Stimulated activated CD8-positive, alpha-beta memory T cell treated with anti-CD3 and anti-CD28 coated beads, Interleukin-15, amount 100 ng/mL, for 24 hours (primary cell): Measurements from ENCODE around the gene ODC1.
"Not testable (repeated sequence)": the region's sequence is repeated elsewhere in the genome, so short reads cannot be mapped to it uniquely, and the experiment has no call there.

Experiments used
- DNase-seq: peaks from one replicate; pipeline ENCODE4 v3.0.0-alpha.2; 2020; ENCODE audit warnings: low read depth

ODC1 gene

DNA sequence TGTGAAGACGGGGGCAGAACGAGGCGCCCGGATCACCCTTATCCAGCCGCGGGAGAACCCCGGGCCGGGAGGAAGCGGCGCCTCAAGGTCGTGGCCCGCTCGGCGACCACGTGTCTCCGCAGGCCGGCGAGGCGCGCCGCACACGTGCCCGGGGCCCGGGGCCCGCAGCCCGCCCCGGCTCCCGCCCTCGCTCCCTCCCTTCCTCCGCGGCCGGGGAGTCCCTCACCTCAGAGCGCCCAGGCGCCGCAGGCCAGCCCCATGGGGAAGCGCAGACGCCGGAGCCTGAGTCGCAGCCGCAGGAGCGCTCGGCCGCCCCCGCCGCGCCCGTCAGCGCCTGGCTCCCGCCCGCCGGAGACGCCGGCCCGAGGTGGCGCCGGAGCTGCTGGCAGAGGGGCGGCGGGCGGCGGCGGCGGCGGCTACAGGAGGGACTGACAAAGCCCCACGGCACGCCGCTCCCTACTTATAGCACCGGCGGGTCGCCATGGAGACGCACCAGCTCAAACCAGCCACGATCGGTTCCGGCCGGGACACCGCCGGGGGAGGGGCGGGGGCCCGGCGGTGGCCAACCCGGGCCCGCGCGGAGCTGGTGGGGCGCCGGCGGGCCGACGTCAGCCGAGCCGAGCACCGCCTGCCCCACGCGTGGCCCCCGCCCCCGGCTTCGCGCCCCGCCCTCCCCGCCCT, at the start of gene ODC1:
Gene ODC1 (minus strand): TSS at position 433 of the 681 bp plus-strand sequence. CDS start 3,295 bp downstream, outside the sequence.
- DNase-seq = peak; percentile 98

DNA sequence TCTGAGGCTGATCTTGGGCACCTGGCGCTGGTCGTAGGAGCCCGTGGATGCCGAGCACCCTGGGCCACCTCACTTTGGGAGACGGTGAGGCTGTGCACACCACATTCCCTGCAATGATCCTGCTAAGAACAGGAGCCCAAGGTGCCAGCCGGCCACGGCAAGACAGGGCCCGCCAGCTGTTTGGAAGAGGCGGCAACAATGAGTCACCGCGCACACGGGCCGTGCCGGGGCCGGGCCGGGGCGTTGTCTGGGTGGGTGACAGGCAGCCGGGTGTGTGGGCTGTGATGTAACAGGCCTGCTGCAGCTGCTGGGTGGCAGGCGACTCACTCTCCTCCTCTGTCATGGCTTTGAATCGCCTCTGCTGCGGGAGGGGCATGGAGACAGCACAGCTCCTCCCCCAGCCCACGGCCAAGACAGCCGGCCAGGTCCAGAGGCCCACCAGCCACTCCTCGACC, 49.7 kb upstream of the ODC1 start:
- DNase-seq = peak; percentile 19

DNA sequence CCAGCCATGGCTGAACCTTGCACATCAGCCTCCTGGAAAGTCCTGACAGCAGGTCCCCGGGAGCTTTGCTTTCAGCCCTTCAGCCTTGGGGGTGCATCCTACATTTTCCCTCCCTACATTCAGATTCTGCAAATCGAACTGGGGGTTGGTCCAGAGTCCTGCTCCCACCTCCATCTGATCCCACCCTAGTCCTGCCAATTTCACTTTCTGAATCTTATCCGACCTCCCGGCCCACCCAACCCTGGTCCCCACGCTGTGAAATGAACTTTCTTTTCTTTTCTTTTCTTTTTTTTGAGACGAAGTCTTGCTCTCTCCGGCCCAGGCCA, 47.8 kb upstream of the ODC1 start:
- no peak for DNase-seq

DNA sequence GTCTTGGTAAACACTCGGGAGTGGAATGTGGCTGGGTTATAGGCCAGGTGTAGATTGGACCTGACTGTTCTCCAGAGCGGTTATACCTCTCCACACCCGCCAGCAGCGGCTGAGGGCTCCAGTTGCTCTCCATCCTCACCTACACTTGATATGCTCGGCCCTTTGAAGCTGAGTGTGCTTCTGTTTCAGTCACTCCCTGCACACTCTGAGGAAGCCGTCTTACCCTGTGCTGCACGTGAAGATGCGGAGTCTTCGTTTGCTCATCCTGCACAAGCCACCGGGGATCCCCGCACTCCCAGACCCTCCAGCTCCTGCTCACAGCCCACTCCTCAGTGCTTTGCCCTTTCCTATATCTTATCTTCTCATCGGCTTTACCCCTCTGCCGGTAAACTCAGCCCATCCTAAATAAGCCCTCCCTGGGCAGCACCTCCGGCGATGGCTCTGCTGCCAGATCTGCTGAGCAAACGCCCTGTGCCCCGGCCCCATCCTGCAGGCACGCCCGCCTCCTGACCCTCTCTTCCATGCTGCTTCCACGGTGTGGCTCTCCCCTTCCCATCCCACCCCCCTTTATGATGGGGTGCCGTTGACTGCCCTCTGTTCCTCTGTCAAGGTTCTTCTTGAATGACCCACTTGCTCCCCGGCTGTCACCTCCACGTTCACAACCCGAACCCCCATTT, 47.3 kb upstream of the ODC1 start:
- DNase-seq = no peak

DNA sequence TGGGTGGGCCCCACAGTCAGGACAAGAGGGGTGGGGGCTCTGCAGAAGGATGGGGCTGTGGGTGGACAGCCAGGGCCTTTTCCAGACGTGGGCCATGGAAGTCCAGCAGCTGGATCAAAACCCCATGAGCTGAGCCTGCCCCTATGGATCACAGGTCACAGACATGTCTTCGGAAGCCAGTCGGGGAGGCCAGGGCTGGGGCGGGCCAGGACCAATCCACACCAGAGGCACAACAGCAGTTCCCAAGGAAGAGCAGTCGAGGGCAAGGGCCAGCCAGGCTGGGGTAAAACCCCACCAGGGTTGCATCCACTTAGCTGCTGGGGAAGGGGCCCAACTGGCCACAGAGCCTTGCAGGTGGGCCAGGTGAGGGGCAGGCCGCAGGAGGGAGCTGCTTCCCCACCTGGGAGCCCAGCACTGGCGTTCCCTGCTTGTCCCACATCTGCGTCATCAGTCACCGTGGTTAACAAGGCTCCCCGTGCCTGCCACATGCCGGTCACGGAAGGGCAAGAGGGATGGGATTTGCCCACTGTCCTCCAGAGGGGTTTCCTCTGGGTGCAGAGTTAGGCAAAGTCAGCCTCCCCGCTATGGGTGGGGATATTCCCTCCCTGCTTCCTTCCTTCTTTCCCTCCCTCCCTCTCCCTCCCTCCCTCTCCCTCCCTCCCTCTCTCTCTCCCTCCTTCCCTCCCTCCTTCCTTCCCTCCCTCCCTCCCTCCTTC, 46.4 kb upstream of the ODC1 start:
- DNase-seq = no peak

DNA sequence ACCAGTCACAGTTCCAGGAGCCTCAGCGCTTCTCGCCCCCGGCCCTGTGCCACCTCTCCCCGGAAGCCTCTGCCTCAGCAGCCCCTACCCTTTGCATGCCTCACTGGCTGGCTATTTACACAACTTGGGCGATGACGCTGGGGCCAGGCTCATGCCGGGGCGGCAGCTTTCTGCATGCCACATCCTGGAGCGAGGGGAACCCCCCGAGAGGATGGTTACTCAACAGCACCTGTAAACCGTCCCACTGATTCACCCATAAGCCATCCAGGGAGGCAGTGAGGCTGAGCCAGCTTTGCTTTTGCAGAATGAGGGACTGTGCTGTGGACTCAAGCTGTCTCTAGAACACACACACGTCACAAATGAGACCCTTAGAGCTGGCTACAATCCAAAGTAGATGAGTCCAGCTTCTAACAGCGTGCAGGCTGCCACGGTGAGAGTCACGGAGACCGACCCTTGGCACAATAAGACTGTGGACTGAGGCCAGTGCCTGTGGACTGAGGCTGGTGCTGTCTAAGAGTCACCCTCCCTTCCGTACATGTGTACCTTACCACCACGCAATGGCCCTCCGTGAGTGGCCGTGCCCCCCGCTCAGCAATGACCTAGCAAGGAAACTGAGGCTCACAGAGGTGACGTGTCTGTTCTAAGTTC, 45.6 kb upstream of the ODC1 start:
- peak; percentile 39 for DNase-seq

DNA sequence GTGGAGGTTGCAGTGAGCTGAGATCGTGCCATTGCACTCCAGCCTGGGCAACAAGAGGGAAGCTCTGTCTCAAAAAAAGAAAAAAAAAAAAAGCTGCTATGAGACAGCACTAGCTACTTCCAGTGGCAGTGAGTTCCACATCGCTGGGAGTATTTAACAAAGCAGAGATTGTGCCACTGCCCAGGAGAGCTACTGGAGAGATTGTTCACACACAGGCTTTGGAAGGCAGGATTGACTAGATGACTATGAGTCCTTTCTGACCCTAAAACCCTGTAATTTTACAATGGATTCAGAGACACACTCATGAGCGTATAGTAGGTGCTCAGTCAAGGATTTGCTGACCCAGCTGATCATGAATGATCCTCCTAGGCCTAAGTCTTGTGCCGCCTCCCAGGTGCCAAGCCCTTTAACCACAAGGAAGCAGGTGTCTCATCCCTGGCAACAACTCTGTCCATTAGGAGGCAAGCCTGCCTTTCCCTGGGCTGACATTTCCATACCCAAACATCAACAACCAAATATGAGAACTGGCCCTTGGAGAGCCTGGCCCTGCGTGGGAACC, 45.0 kb upstream of the ODC1 start:
- no peak for DNase-seq

DNA sequence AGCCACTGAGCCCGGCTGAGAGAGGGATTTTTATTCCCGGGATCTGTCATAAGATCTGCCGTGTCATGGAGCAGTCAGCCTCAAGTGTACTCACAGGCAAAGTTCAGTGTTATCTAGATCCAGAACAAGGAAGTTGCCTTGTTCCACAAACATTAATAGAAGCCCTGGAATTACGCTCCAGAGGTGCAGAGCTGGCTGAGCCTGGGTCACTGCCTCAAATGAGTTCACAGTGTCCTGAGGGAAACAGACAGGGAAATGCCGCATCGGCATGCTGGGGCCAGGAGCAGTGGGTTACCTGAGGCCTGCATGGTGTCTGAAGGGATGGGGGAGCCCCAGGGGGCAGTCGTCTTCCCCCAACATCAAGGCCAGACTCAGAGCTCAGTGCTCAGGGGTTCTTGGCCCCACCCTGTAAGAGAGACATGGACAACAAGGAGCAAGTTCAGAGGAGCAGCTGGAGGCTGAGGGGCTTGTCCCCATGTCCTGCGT, 42.7 kb upstream of the ODC1 start:
- no peak for DNase-seq

DNA sequence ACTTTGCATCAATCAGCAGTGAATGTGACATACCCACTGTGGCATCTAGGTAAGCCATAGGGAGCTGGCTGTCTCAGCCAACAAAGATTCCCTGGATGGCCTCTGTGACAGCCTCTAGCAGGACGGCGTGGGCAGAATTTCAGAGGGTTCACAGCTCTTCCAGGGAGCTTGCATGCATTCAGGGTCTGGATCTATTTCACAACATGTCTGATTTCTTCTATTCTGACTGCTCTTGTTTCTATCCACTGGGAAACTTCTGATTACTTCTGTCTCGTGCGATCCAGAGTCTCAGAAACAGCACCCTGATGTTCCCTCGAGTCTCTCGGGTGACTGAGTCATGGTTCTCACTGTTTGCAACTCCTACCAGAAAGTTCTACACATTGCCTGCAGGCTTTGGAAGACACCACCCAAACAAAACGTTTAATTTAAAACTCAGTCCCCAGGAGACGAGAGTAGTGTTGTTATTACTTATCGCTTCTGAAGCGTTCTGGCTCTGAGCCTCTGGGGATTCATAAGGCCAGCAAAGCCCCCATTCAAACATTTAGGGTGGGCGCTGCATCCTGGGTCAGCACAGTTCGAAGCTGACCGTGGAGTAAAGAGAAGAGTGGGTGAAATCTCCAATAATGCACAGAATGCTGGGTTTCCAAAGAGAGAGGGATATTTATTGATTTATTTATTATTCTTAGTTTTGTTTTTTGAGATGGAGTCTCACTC, 41.9 kb upstream of the ODC1 start:
- no peak for DNase-seq

DNA sequence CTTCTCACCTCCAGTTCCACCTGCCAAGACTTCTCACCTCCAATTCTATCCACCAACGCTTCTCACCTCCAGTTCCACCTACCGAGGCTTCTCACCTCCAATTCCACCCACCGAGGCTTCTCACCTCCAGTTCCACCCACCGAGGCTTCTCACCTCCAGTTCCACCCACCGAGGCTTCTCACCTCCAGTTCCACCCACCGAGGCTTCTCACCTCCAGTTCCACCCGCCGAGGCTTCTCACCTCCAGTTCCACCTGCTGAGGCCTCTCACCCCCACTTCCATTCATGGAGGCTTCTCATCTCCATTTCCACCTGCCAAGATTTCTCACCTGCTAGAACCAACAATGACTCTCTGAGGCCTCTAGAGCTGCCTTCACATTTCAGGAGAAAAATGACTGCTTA, 40.0 kb upstream of the ODC1 start:
- not testable (repeated sequence) for DNase-seq

DNA sequence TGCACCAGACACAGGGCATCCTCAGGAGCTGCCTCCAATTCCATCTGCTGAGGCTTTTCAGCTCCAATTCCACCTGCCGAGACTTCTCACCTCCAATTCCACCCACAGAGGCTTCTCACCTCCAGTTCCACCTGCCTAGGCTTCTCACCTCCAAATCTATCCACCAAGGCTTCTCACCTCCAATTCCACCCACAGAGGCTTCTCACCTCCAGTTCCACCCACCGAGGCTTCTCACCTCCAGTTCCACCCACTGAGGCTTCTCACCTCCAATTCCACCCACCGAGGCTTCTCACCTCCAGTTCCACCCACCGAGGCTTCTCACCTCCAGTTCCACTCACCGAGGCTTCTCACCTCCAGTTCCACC, 39.6 kb upstream of the ODC1 start:
- not testable (repeated sequence) for DNase-seq

DNA sequence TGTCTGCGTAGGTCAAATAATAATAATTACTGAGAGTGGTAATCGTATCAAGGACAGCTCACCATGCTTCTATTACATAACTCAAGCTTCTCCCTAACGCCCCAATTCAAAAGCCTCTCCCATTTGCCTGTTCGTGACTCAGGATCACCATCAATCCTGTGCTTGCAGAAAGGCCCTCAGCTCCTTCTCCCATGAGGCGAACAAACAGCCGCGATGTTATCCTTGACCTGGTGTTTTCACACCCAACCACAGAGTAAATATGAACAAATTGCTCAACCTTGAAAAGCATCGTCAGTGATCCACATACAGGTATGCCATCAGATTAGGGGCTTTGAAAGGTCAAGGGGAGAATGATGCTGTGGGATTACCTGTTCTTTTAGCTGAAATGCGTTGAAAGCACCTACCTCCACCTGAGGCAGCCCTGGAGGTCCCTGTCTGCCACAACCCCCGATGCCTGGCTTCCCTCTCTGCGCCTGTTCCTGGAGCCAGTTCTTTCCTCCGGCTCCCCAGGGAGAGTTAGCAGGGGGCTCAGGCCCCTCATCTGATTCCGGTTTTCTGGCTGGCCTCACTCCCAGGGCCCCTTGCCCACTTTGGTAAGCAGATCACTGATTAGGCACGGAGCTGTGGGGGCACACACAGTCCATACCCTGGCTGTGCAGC, 39.1 kb upstream of the ODC1 start:
- DNase-seq = no peak

DNA sequence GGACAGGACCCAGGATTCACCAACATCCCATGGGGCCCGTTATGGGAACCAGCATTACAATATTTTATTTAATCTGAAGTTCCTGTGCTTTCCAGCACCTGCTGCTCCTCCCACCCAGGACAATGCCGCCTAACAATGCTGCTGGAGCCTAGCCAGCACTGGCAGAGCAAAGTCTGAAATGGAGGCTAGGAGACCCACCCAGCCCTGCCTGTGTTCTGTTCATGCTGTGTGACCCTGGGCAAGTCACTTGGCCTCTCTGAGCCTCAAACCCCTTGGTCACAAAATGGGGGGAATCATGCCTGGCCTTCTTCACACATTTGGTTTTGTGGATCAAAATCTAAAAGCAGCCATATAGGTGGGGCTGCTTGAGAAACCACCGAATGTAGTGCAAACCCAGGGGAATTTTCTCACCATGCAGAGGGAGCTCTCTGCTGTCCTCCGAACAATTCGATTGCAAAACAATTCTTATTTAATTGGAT, 38.5 kb upstream of the ODC1 start:
- no peak for DNase-seq

DNA sequence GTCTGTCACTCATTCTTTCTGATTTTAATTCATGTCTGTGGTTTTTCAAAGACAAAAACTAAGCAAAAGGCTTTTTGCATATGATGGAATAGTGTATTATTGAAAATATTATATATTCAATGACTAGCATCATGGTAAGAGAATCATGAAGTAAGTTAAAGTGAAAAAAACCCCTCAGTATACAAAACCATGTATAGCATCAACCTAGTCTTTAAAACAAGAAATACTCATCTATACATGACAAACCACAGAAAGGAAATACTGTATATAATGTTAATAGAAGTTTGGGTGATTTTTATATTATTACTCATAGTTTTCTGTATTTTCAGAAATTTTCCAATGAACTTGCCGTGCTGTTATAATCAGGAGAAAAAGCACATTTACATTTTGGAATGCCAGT, 38.0 kb upstream of the ODC1 start:
- no peak for DNase-seq

DNA sequence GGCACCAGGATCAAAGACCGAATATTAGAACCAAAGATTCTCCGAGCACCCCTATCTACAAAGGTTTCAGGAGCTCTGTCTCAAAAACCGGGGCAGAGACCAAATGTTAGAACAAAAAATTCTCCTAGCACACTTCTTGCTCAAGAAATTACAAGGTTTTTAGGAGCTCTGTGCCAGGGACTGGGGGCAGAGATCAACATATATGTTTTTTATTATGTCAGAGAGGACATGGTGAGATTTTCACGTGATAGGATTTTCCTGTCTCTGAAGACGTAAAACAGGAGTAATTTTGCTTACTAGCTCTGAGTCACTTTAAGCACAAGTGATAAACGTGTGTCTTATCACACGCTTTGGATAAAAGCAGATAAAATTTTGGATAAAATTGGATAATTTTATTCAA, 34.8 kb upstream of the ODC1 start:
- DNase-seq = no peak

DNA sequence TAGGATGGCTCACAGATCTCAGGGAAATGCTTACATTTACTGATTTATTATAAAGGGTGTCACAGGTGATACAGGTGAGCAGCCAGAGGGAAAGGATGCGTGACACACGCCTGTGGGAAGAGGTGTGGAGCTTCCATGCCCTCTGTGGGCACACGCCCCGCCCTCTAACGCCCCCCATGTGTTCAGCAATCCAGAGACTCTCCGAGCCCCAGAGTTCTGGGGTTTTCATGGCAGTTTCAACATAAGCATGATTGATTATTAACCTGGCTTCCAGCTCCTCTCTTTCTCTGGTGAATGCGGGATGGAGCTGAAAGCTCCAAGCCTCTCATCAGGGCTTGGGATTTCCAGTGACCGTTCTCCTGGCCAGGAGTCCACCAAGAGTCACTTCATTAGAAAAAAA, 34.3 kb upstream of the ODC1 start:
- DNase-seq = no peak

DNA sequence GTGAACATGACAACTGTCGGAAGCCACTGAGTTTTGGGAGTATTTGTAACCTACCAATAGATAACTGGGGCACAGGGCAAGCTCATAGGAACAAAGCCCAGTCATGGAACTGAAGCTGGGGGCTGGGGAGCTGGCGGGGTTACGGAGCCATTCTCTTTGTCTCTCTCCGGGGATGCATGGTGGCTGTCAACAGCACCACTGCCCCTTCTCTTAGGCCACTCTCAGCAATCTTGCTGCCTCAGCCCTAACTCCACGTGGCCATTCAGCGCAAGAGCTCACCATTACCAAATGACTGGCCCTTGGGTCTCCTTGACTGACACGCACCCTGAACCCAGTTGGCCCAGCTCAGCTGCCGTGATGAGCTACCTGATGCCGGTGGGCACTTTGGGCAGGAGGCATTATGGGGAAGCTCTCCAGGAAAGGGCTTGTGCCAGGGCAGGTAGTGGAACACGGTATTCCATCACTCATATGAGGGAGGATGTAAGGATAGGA, 33.6 kb upstream of the ODC1 start:
- DNase-seq = no peak

DNA sequence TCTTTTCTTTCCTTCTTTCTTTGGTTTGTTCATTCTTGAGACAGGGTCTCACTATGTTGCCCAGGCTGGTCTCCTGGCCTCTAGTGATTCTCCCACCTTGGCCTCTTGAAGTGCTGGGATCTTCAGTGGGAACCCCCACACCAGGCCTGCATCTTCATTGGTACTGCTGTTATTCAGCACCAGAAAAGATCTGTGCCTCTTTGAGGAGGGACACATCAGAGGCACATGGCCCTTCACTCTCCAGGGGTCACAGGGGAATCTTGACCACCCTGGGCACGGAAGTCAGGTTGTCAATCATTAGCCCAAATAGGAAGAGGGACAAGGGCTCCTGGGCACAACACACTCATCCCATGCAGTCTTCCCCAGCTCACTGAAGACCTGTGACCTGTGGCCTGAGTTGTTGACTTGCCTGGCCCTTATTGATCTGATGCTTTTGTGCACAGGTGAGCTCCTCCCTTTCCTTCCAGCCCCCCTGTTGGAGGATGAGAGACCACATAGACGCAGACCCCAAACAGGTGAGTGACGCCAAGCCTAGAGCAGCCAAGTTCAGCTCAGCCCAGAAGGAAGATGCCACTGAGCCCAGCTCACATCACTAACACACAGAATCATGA, 33.0 kb upstream of the ODC1 start:
- DNase-seq = no peak

DNA sequence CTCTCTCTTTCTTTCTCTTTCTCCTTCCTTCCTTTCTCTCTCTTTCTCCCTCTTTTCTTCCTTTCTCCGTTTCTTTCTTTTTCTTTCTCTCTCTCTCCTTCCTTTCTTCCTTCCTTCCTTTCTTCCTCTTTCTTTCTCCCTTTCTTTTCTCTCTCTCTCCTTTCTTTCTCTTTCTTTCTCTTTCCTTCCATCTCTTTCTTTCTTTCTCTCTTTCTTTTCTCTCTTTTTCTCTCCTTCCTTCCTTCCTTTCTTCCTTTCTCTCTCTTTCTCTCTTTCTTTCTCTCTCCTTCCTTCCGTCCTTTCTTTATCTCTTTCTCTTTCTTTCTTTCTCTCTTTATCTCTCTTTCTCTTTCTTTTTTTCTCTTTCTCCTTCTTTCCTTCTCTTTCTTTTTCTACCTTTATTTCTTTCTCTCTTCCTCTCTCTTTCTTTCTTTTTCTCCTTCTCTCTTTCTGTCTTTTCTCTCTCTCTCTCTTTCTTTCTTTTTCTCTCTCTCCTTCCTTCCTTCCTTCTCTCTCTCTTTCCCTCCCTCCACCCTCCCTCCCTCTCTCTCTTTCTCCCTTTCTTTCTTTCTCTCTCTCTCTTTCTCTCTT, 32.3 kb upstream of the ODC1 start:
- no peak for DNase-seq

DNA sequence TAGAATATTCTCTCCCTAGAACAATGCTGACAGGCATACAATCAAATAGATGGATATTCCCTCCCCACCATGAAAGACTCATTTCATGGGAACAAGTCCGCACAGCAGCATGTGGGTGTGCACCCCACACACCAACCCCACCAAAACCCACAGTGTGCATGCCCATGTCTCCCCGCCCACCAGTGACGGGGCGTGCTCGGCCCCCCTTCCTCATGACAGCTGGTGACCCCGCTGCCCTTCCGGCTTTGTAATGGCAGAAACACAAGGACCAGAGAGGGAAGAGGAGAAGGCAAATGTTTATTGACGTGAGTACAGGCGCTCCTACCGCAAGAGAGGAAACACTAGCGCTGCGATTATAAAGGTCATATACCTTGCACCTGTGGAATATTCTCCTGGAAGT, 30.8 kb upstream of the ODC1 start:
- no peak for DNase-seq
